MM.1S (cell line): ENCODE data around the gene CDC37.

ENCODE experiments used
- DNase-seq: peaks from one replicate; pipeline ENCODE4 v3.0.0-alpha.2; 2015
- H2AFZ ChIP-seq: fragments of 300-600 bp; sonication (generic); 2 replicates; pipeline ENCODE4 v1.6.0; 2016; ENCODE audit warnings: antibody characterized with exemption, low read length
- H3F3A ChIP-seq: fragments of 300-600 bp; sonication (generic); 2 replicates; pipeline ENCODE4 v1.6.1; 2016; ENCODE audit warnings: mild to moderate bottlenecking, antibody characterized with exemption, low read length, moderate library complexity, mixed read lengths; ENCODE audit not compliant: insufficient read depth
- H3K27ac ChIP-seq: fragments of 300-600 bp; sonication (generic); 2 replicates; pipeline ENCODE4 v1.5.1; 2016; ENCODE audit warnings: mild to moderate bottlenecking, low read length
- H3K27me3 ChIP-seq: fragments of 300-600 bp; sonication (generic); replicated peaks from 2 replicates; pipeline ENCODE4 v1.6.0; 2016; ENCODE audit warnings: low read length; ENCODE audit not compliant: insufficient read depth
- H3K36me3 ChIP-seq: fragments of 300-600 bp; sonication (generic); replicated peaks from 2 replicates; pipeline ENCODE4 v1.6.1; 2016; ENCODE audit warnings: mild to moderate bottlenecking, low read length, mixed read lengths; ENCODE audit not compliant: insufficient read depth
- H3K4me1 ChIP-seq: fragments of 300-600 bp; sonication (generic); 2 replicates; pipeline ENCODE4 v1.6.1; 2016; ENCODE audit warnings: low read length, mixed read lengths
- H3K4me2 ChIP-seq: fragments of 300-600 bp; sonication (generic); 2 replicates; pipeline ENCODE4 v1.6.0; 2016; ENCODE audit warnings: low read depth, low read length
- H3K4me3 ChIP-seq: fragments of 300-600 bp; sonication (generic); 2 replicates; pipeline ENCODE4 v1.5.1; 2016; ENCODE audit warnings: low read length, mixed read lengths
- H3K79me2 ChIP-seq: fragments of 300-600 bp; sonication (generic); 2 replicates; pipeline ENCODE4 v1.6.1; 2016; ENCODE audit warnings: mixed run types, low read length, mixed read lengths
- H3K9ac ChIP-seq: fragments of 300-600 bp; sonication (generic); 2 replicates; pipeline ENCODE4 v1.6.1; 2016; ENCODE audit warnings: low read length, mixed read lengths
- H3K9me2 ChIP-seq: fragments of 300-600 bp; sonication (generic); replicated peaks from 2 replicates; pipeline ENCODE4 v1.6.1; 2016; ENCODE audit warnings: mild to moderate bottlenecking, low read length, mixed read lengths; ENCODE audit not compliant: insufficient read depth
- H3K9me3 ChIP-seq: fragments of 300-600 bp; sonication (generic); replicated peaks from 2 replicates; pipeline ENCODE4 v1.6.1; 2016; ENCODE audit warnings: mild to moderate bottlenecking, low read length, mixed read lengths; ENCODE audit not compliant: insufficient read depth
- H4K20me1 ChIP-seq: fragments of 300-600 bp; sonication (generic); 2 replicates; pipeline ENCODE4 v1.6.1; 2016; ENCODE audit warnings: mild to moderate bottlenecking, low read length, moderate library complexity, mixed read lengths; ENCODE audit not compliant: insufficient read depth
- EZH2 ChIP-seq: fragments of 300-600 bp; sonication (generic); optimal IDR thresholded peaks from 2 replicates; pipeline ENCODE3; 2017; ENCODE audit warnings: low read depth, mild to moderate bottlenecking, antibody characterized with exemption, low read length, mixed read lengths
- EZH2phosphoT487 ChIP-seq: fragments of 300-600 bp; sonication (generic); IDR thresholded peaks from 2 replicates; pipeline ENCODE4 v1.6.1; 2018; ENCODE audit warnings: antibody characterized with exemption, low read length
- TF ChIP-seq, protein P1 (sequence below): fragments of 300-600 bp; sonication (generic); IDR thresholded peaks from 2 replicates; pipeline ENCODE4 v1.5.1; 2016; ENCODE audit warnings: antibody characterized with exemption, low read length, mixed read lengths

CDC37 gene

DNA sequence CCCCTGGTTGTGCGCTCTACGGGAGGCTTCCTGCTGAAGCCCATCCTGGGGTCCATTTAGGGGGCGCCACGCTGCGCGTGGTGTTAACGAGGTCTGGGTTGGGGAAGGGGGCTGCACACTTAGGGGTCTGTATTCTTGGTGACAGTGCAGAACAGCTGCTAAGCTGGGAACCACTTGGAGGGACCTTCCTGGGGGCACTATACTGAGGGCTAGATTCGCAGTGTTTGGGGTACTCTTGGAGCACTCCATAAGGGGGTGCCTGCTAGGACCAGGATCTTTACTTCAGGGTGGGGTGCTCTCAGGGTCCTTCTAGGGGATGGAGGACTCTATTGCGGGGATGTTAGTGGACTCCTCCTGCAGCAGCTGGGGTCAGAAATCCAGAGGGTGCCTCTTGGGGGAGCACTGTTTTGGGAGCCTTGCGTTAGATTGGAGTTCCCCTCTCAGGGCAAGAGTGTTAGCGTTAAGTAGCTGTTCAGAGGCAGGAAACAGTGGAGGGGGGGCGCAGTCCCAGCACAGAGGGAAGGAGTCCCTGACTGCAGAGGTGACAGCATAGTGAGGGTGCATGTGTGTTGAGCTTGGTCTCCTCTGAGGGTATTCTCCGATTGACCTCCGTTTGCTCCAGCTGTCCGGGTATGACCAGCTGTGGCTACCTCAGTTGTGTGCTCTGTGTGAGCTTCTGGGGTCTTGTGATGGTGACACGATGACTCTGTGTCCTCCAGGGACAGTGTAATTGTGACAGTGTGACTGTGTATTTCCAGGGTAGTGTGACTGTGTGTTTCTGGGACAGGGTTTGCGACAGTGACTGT lies 18.1 kb upstream of the CDC37 start:
- Histone ChIP-seq H4K20me1 (no peaks in the 10 kb centered on the region), H3K4me1 (peaks cover 35% of the 10 kb centered on the region)

GRCh38 chr19:10420444-10421239 lies 17.3 kb upstream of the CDC37 start, which contains the start of gene PDE4A:
Gene PDE4A, plus strand, starts transcription at chr19:10420538. Its CDS starts 227 bp downstream, at chr19:10420765.
- no peaks in the 10 kb centered on the region for H3K27me3 ChIP-seq
- H3K36me3 ChIP-seq, result no peaks in the 10 kb centered on the region
- peak; percentile 78 for DNase-seq
- peaks cover 49% of the 10 kb centered on the region for H3F3A ChIP-seq
- peaks cover 38% of the 10 kb centered on the region for H3K4me1 ChIP-seq
- no peaks in the 10 kb centered on the region for H3K9me2 ChIP-seq
- H3K4me2 ChIP-seq, result peak within 1 kb of the TSS; percentile 95
- peak within 1 kb of the TSS; percentile 61 for H3K27ac ChIP-seq
- no peaks in the 10 kb centered on the region for H4K20me1 ChIP-seq
- H3K9ac ChIP-seq, result peak within 1 kb of the TSS; percentile 72
- H3K9me3 ChIP-seq, result no peaks in the 10 kb centered on the region
- peak within 1 kb of the TSS; percentile 50 for H2AFZ ChIP-seq
- peak within 1 kb of the TSS; percentile 81 for H3K4me3 ChIP-seq
- H3K79me2 ChIP-seq, result peaks cover 38% of the 10 kb centered on the region
- TF ChIP-seq, protein P1, sequence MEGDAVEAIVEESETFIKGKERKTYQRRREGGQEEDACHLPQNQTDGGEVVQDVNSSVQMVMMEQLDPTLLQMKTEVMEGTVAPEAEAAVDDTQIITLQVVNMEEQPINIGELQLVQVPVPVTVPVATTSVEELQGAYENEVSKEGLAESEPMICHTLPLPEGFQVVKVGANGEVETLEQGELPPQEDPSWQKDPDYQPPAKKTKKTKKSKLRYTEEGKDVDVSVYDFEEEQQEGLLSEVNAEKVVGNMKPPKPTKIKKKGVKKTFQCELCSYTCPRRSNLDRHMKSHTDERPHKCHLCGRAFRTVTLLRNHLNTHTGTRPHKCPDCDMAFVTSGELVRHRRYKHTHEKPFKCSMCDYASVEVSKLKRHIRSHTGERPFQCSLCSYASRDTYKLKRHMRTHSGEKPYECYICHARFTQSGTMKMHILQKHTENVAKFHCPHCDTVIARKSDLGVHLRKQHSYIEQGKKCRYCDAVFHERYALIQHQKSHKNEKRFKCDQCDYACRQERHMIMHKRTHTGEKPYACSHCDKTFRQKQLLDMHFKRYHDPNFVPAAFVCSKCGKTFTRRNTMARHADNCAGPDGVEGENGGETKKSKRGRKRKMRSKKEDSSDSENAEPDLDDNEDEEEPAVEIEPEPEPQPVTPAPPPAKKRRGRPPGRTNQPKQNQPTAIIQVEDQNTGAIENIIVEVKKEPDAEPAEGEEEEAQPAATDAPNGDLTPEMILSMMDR, result peak; percentile 72
- no peak for TF ChIP-seq EZH2

More for the DNA sequence above, 18.1 kb upstream of the CDC37 start:
- H3K4me3 ChIP-seq, result peak overlapping the region; percentile 81
- no peaks in the 10 kb centered on the region for H3K9me3 ChIP-seq
- H3K27me3 ChIP-seq, result no peaks in the 10 kb centered on the region
- H2AFZ ChIP-seq, result peak overlapping the region; percentile 46; the same call in 1 of the 2 replicates
- H3K36me3 ChIP-seq, result no peaks in the 10 kb centered on the region
- peak overlapping the region; percentile 95 for H3K4me2 ChIP-seq
- peak overlapping the region; percentile 70; the same call in 1 of the 2 replicates for H3K9ac ChIP-seq
- no peak overlapping the region for H3K27ac ChIP-seq
- H3K9me2 ChIP-seq, result no peaks in the 10 kb centered on the region
- no peak for TF ChIP-seq EZH2phosphoT487
- TF ChIP-seq, protein P1, result peak; percentile 7; the same call in 1 of the 2 replicates
- DNase-seq, result no peak
- H3K79me2 ChIP-seq, result peaks cover 43% of the 10 kb centered on the region
- H3F3A ChIP-seq, result peaks cover 48% of the 10 kb centered on the region

DNA sequence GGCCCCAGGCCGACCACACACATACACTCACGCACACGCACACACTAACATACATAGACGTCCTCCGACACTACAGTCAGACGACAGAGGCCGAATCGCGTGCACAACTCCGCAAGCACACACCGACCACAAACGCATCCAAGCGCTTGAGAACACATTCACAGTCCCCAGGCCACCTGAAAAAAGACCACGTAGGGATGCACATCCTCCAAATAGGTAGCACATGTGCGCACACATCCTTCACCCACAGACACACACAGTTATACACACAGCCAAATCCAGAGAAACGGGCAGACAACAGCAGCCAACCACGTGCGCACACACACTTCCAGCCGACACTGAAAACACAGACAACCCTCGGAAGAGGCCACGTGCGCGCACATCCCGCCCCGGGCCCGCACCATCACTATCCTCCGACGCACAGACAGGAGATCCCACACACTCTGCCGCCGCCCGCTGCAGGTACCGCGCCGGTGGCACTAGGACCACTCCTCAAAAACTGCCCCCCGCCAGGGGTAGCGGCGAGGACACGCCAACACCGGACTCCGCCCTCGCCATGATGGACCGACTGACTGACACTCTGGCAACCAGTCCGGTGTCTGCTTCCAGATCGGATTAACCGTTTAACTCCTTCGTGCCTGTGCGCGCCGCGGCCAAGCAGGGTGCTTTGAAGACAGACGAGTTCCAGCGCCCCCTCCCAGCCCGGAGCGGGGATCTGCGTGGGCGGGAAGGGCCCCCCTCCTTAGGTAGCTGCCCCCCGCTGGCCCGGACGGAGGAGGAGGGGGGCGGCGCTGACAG lies 16.5 kb upstream of the CDC37 start:
- Histone ChIP-seq H3K27ac (peak overlapping the region; percentile 61), H3K27me3 (no peaks in the 10 kb centered on the region), H3K9me3 (no peaks in the 10 kb centered on the region), H3K9me2 (no peaks in the 10 kb centered on the region), H3K4me2 (peak overlapping the region; percentile 94), H3K79me2 (peaks cover 38% of the 10 kb centered on the region), H3K4me3 (peak overlapping the region; percentile 79), H3K36me3 (no peaks in the 10 kb centered on the region), H2AFZ (peak overlapping the region; percentile 50), H3K9ac (peak overlapping the region; percentile 72), H3K4me1 (peaks cover 39% of the 10 kb centered on the region), H4K20me1 (no peaks in the 10 kb centered on the region), H3F3A (peaks cover 50% of the 10 kb centered on the region)
- peak; percentile 93 for DNase-seq
- TF ChIP-seq, protein P1, result no peak; the same call in 1 of the 2 replicates
- TF ChIP-seq EZH2, result no peak
- no peak for TF ChIP-seq EZH2phosphoT487
